HG03064 (cell line): Measurements from ENCODE around the gene IPCEF1.

Experiments
- ATAC-seq: cut with Tn5 transposase; IDR thresholded peaks from one replicate; pipeline ENCODE4 v1.9.1; 2021; ENCODE audit warnings: low read depth; ENCODE audit not compliant: unreplicated experiment

The IPCEF1 gene

DNA sequence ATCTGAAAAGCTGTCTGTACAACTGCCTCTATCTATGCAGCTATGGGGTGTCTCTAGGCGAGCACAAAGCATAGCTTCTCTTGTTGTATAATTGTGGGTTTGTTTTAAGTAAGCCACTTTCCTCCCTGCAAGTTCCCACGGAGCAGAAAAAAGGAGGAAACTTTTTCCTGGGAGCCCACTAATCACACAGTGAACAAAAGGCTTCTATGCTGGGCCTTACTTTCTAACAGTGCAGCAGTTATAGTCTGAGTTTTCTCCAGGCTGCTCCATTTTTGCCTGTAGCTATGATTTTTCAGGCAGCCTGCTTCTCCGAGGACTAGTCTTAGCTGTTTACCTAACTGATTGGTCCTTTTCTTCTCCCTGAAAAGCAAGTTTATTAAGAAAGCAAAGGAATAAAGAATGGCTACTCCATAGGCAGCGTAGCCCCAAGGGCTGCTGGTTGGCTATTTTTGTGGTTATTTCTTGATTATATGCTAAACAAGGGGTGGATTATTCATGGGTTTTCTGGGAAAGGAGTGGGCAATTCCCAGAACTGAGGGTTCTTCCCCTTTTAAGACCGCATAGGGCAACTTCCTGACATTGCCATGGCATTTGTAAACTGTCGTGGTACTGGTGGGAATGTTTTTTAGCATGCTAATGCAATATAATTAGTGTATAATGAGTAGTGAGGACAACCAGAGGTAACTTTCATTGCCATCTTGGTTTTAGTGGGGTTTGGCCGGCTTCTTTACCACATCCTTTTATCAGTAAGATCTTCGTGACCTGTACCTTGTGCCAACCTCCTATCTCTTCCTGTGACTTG, 233.2 kb downstream of the IPCEF1 start:
- ATAC-seq, result no peak

GRCh38 chr6:154122195-154122925, 234.2 kb downstream of the IPCEF1 start:
- ATAC-seq, result no peak

DNA sequence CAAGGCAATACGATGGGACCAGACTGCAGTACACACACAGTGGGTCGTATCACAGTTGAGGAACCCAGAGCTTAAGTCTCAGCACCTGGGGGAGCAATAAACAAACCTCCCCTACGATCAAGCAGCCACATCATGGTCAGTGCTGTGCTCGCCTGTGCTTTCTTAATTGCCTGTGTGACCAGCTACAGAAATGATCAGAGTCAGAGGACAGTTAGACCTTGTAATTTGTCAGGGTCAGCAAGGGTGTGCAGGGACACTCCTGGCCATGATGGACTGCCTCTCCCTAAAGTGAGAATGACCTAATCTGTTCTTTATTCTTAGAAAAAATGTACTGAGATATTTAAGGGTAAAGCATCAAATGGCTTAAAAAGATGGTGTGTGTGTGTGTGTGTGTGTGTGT, 239.1 kb downstream of the IPCEF1 start:
- no peak for ATAC-seq

DNA sequence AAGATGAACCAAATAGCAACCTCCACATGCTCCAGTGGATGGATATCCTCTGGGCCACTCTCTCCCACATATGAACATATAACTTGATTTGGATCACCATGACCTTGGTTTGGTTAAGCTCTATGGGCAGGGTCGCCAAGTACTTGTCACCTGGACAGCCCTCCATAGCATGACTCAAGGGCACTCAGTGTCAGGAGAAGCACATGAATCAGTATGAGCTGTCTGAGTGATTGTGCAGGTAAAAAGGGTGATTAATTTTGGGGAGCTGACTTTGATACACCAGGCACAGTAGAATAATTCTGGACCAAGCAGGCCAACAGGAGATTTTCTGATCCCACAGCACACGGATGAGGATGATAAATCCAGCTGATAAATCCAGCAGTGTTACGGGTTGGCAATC, 243.2 kb downstream of the IPCEF1 start:
- no peak for ATAC-seq

GRCh38 chr6:154112181-154112809, 244.3 kb downstream of the IPCEF1 start:
- no peak for ATAC-seq

GRCh38 chr6:154111025-154111424, 245.6 kb downstream of the IPCEF1 start:
- ATAC-seq, result no peak

- ATAC-seq, result no peak
Observed at GRCh38 chr6:154106251-154106650, 250.4 kb downstream of the IPCEF1 start.
